Stimulated activated CD8-positive, alpha-beta memory T cell treated with anti-CD3 and anti-CD28 coated beads, Interleukin-15, amount 100 ng/mL, for 4 hours (primary cell): ENCODE measurements around the gene COL5A1.

Source experiments
- DNase-seq, 2 donors: peaks; one replicate each; pipeline ENCODE4 v3.0.0-alpha.2; 2020; ENCODE audit warnings: low read depth in 2 of 2

Gene COL5A1

GRCh38 chr9:134892221-134892620, 250.6 kb downstream of the COL5A1 start:
- no peak for DNase-seq

DNA sequence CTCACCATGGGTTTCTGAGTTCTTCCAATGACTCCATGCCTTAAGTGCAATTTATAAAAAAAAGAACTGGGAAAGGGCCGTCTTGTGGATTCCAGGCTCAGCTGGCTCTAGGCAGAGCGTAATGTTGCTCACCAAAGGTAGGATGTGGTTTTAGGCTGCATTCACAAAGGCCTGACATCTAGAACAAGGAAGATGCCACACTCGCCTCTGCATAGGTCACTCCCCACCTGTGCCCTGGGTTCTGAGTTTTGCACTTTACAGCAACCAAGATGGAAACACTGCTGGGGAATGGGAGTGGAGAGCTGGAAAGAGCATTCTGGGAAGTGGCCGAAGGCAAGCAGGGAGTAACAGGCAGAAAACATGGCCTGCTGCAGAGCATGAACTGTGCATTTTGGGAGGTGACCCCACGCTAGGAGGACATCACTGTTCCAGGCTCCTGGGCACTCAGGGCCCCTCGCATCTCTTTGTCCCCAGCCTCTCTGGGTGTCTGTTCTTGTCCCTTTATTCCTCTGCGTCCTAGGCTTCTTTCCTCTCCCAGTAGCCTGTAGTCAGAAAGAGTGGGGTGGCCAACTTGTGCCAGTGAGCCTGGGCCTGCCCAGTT, 251.3 kb downstream of the COL5A1 start:
- no peak for DNase-seq
